Body of pancreas (tissue), 4 donors: ENCODE results near the gene NTN4. TPM values are rescaled to one million over a fixed set of nuclear protein-coding genes. Genes with fewer than 3 reads are reported as not detected.
"Not testable (repeated sequence)": the region's sequence is repeated elsewhere in the genome, so short reads cannot be mapped to it uniquely, and the experiment has no call there.

Experiments used
- ATAC-seq: fragments of 150-250 bp; one replicate; pipeline ENCODE4 v1.9.1; 2016
- DNase-seq, 4 donors: peaks; one replicate each; pipeline ENCODE4 v3.0.0-alpha.2; 2019
- H3K27ac ChIP-seq, 4 donors: fragments of 200-600 bp; sonication (generic); 1 replicate in 3 of 4; 2 replicates in 1 of 4; pipeline versions ENCODE4 v1.5.1 to v1.6.1; 2016 to 2019; ENCODE audit warnings: mild to moderate bottlenecking in 1 of 4, mixed read lengths in 1 of 4, moderate library complexity in 1 of 4
- H3K27me3 ChIP-seq, 2 donors: fragments of 200-600 bp; sonication (generic); one replicate each; pipeline ENCODE4 v1.6.0; 2016; ENCODE audit warnings: mild to moderate bottlenecking in 1 of 2
- H3K36me3 ChIP-seq, 2 donors: fragments of 200-600 bp; sonication (generic); replicated peaks in 1 of 2; 2 replicates each; pipeline ENCODE4 v1.5.1; 2016; ENCODE audit warnings: low read depth in 2 of 2; ENCODE audit not compliant: insufficient read depth in 1 of 2
- H3K4me1 ChIP-seq: fragments of 200-600 bp; sonication (generic); one replicate; pipeline ENCODE4 v1.6.0; 2016
- H3K4me3 ChIP-seq, 2 donors: fragments of 200-600 bp; sonication (generic); 1 replicate in 1 of 2; 2 replicates in 1 of 2; pipeline ENCODE4 v1.5.1; 2016 to 2019
- H3K9me3 ChIP-seq, 3 donors: fragments of 200-600 bp; sonication (generic); 1 replicate in 2 of 3; 2 replicates in 1 of 3; pipeline ENCODE4 v1.5.1; 2016
- CTCF ChIP-seq, 7 experiments: fragments of 450-650 bp in 4 of 7; fragments of 200-600 bp in 3 of 7; sonication (generic) in 3 of 7; IDR thresholded peaks; one replicate each; pipeline ENCODE4 v1.5.1; 2016 to 2019; ENCODE audit warnings: antibody characterized with exemption in 7 of 7
- POLR2A ChIP-seq, 3 donors: fragments of 450-650 bp; IDR thresholded peaks; one replicate each; pipeline ENCODE4 v1.6.1; 2016; ENCODE audit warnings: antibody characterized with exemption in 3 of 3, mild to moderate bottlenecking in 2 of 3
- WGBS, 2 donors: methylation state at CpG; one replicate each; pipeline ENCODE4 v1.1.5; 2017; 5-methylcytosine and 5-hydroxymethylcytosine counted together
- intact Hi-C: fragments of 100-400 bp; cut with DNase I; formaldehyde crosslinking; loops from one replicate; pipeline ENCODE4 v1.15.1; 2023
- total RNA-seq, 2 donors: library from RNA; depleted of rRNA; stranded (reverse); fragments of >200 nt; gene quantifications; one replicate each; pipeline ENCODE4 v1.1.0, GENCODE V29; 2016

The NTN4 gene
- total RNA-seq, 2 donors from 2014 or later = 47.7 to 62.0 TPM

GRCh38 chr12:95736631-95737030, 53.9 kb downstream of the NTN4 start:
- peaks cover 0 to 1% of the 10 kb centered on the region in 2 donors for H3K36me3 ChIP-seq
- no peaks in the 10 kb centered on the region for H3K9me3 ChIP-seq
- H3K4me1 ChIP-seq = peaks cover 83% of the 10 kb centered on the region
- 41 to 54% methylated on average over 2 of the region's 2 CpGs for WGBS, 2 donors
- H3K27ac ChIP-seq = peak overlapping the region; percentile 84 to 93 (median 88)
- H3K4me3 ChIP-seq = no peak overlapping the region
- no peaks in the 10 kb centered on the region for H3K27me3 ChIP-seq
- intact Hi-C loops = loop anchor here (10.0 kb wide), 1 partner anchor 48 kb away; no protein-coding TSS in a partner anchor
- ATAC-seq = no peak
- DNase-seq = peak; percentile 33 to 59 (median 45)
- no peak for TF ChIP-seq CTCF (IDR thresholded peaks at IDR 0.05)
- TF ChIP-seq POLR2A (IDR thresholded peaks at IDR 0.05) = peak in 2 of 3 donors; percentile 10 to 26

- ATAC-seq, H3K36me3 ChIP-seq, H3K4me3 ChIP-seq, H3K9me3 ChIP-seq, H3K27me3 ChIP-seq, DNase-seq: not testable (repeated sequence)
- intact Hi-C loops = loop anchor here (10.0 kb wide), 1 partner anchor 49 kb away; no protein-coding TSS in a partner anchor
- TF ChIP-seq POLR2A (IDR thresholded peaks at IDR 0.05) = peak in 1 of 3 donors; percentile 4
- Histone ChIP-seq H3K27ac (peak overlapping the region; percentile 84 to 93 (median 88)), H3K4me1 (peaks cover 85% of the 10 kb centered on the region)
- WGBS, 2 donors = 41 to 53% methylated on average over 5 of the region's 5 CpGs
These were observed 54.8 kb downstream of the NTN4 start for GRCh38 chr12:95735728-95736127.

- ATAC-seq = no peak
- intact Hi-C loops = loop anchor here (10.0 kb wide), 1 partner anchor 52 kb away; no protein-coding TSS in a partner anchor
- H3K4me3 ChIP-seq = no peak overlapping the region
These were observed 57.3 kb downstream of the NTN4 start for GRCh38 chr12:95733141-95733825.

GRCh38 chr12:95731519-95731958, 59.0 kb downstream of the NTN4 start:
- intact Hi-C loops = loop anchor here (10.0 kb wide), 1 partner anchor 53 kb away; no protein-coding TSS in a partner anchor
- H3K4me3 ChIP-seq = no peak overlapping the region
- peaks cover 49% of the 10 kb centered on the region for H3K4me1 ChIP-seq
- ATAC-seq = no peak
- WGBS, 2 donors = 70 to 75% methylated on average over 7 of the region's 7 CpGs
- H3K27me3 ChIP-seq = no peaks in the 10 kb centered on the region
- peaks cover 0 to 1% of the 10 kb centered on the region in 2 donors for H3K36me3 ChIP-seq
- H3K9me3 ChIP-seq = no peaks in the 10 kb centered on the region
- DNase-seq = no peak
- no peak overlapping the region for H3K27ac ChIP-seq
- no peak for TF ChIP-seq CTCF (IDR thresholded peaks at IDR 0.05)
- TF ChIP-seq POLR2A (IDR thresholded peaks at IDR 0.05) = no peak

More at GRCh38 chr12:95733141-95733825, 57.3 kb downstream of the NTN4 start:
- TF ChIP-seq CTCF (IDR thresholded peaks at IDR 0.05) = no peak
- no peak for TF ChIP-seq POLR2A (IDR thresholded peaks at IDR 0.05)
- Histone ChIP-seq H3K4me1 (peaks cover 67% of the 10 kb centered on the region), H3K9me3 (no peaks in the 10 kb centered on the region), H3K27ac (peak overlapping the region; percentile 42 to 60 (median 48)), H3K27me3 (no peaks in the 10 kb centered on the region), H3K36me3 (peaks cover 0 to 1% of the 10 kb centered on the region in 2 donors)
- DNase-seq = peak in 1 of 4 donors; percentile 14
- 50 to 61% methylated on average over 3 of the region's 3 CpGs for WGBS, 2 donors

GRCh38 chr12:95730457-95730856, 60.1 kb downstream of the NTN4 start:
- TF ChIP-seq CTCF (IDR thresholded peaks at IDR 0.05) (no peak), POLR2A (IDR thresholded peaks at IDR 0.05) (no peak)
- Histone ChIP-seq H3K36me3 (peaks cover 0 to 1% of the 10 kb centered on the region in 2 donors), H3K4me3 (no peak overlapping the region), H3K27ac (no peak overlapping the region), H3K27me3 (no peaks in the 10 kb centered on the region), H3K4me1 (peaks cover 50% of the 10 kb centered on the region), H3K9me3 (no peaks in the 10 kb centered on the region)
- DNase-seq = no peak
- ATAC-seq = no peak
- 34 to 38% methylated on average over 1 of the region's 1 CpG for WGBS, 2 donors
- intact Hi-C loops = loop anchor here (10.0 kb wide), 1 partner anchor 54 kb away; no protein-coding TSS in a partner anchor
